Lung (tissue), 12 donors: Measurements from ENCODE around the gene SOX11. TPM values are rescaled to one million over a fixed set of nuclear protein-coding genes. Genes with fewer than 3 reads are reported as not detected.
A peak's percentile ranks its signal among the peaks of the same experiment; 100 is the strongest.

Experiments used
- ATAC-seq: fragments of 200-7000 bp; cut with Tn5 transposase; one replicate; pipeline ENCODE4 v1.9.1; 2020; ENCODE audit warnings: moderate number of reproducible peaks; ENCODE audit not compliant: insufficient read depth, low FRiP score
- DNase-seq, 3 donors: peaks; one replicate each; pipeline ENCODE4 v3.0.0-alpha.2; 2013 to 2017
- H3K27ac ChIP-seq, 2 donors: one replicate each; pipeline ENCODE4 v1.5.1; 2013; ENCODE audit warnings: mild to moderate bottlenecking in 2 of 2, moderate library complexity in 2 of 2, control low read depth in 1 of 2, inconsistent platforms in 1 of 2, low read depth in 1 of 2, low read length in 1 of 2
- H3K27me3 ChIP-seq, 3 donors: one replicate each; pipeline ENCODE4 v1.5.1; 2013; ENCODE audit warnings: low read length in 2 of 3; ENCODE audit not compliant: control insufficient read depth in 3 of 3, insufficient read depth in 3 of 3
- H3K36me3 ChIP-seq, 4 donors: one replicate each; pipeline ENCODE4 v1.5.1; 2013; ENCODE audit warnings: low read length in 4 of 4, mild to moderate bottlenecking in 1 of 4, moderate library complexity in 1 of 4; ENCODE audit not compliant: control insufficient read depth in 4 of 4, insufficient read depth in 4 of 4
- H3K4me1 ChIP-seq, 5 donors: one replicate each; pipeline ENCODE4 v1.5.1; 2013; ENCODE audit warnings: low read length in 5 of 5, mild to moderate bottlenecking in 2 of 5, moderate library complexity in 1 of 5; ENCODE audit not compliant: control insufficient read depth in 5 of 5, insufficient read depth in 5 of 5
- H3K4me3 ChIP-seq: one replicate; pipeline ENCODE4 v1.5.1; 2013; ENCODE audit warnings: mild to moderate bottlenecking, control low read depth, moderate library complexity
- H3K9ac ChIP-seq, 2 donors: one replicate each; pipeline ENCODE4 v1.5.1; 2013; ENCODE audit warnings: low read length in 2 of 2, control low read depth in 1 of 2; ENCODE audit not compliant: insufficient read depth in 1 of 2
- H3K9me3 ChIP-seq, 4 donors: one replicate each; pipeline ENCODE4 v1.5.1; 2013; ENCODE audit warnings: low read length in 3 of 4, mild to moderate bottlenecking in 1 of 4, moderate library complexity in 1 of 4; ENCODE audit not compliant: control insufficient read depth in 4 of 4, insufficient read depth in 3 of 4
- WGBS, 2 donors: extraction: QIAGEN DNeasy Blood & Tissue Kit; methylation state at CpG; one replicate each; pipeline ENCODE4 v1.1.7; 2013; 5-methylcytosine and 5-hydroxymethylcytosine counted together
- polyA plus RNA-seq, 2 donors: library from polyadenylated mRNA; stranded (reverse); fragments of 200-250 nt; gene quantifications; one replicate each; pipeline ENCODE4 v1.2.1, GENCODE V29; 2013
- total RNA-seq, 2 donors: library from RNA; depleted of rRNA in 1 of 2; stranded (reverse); fragments of >200 nt in 1 of 2; gene quantifications; one replicate each; pipeline ENCODE4 v1.2.1, GENCODE V29; 2014 to 2021
- TF ChIP-seq, protein P1 (sequence below): IDR thresholded peaks from 2 replicates; pipeline ENCODE4 v1.5.1; 2012; ENCODE audit warnings: mild to moderate bottlenecking; ENCODE audit errors: control extremely low read depth, extremely low read depth
- donor health status: control.
- donor health status: control.
- donor health status: Bipolar disorder and iron deficiency.
- donor health status: healthy.
- donor health status: DM: yes; HTN: yes; CAD: no.

The SOX11 gene
- total and polyA plus RNA-seq, 4 donors, result 0.05 to 13.3 (median 0.06) TPM; not detected in 1

DNA sequence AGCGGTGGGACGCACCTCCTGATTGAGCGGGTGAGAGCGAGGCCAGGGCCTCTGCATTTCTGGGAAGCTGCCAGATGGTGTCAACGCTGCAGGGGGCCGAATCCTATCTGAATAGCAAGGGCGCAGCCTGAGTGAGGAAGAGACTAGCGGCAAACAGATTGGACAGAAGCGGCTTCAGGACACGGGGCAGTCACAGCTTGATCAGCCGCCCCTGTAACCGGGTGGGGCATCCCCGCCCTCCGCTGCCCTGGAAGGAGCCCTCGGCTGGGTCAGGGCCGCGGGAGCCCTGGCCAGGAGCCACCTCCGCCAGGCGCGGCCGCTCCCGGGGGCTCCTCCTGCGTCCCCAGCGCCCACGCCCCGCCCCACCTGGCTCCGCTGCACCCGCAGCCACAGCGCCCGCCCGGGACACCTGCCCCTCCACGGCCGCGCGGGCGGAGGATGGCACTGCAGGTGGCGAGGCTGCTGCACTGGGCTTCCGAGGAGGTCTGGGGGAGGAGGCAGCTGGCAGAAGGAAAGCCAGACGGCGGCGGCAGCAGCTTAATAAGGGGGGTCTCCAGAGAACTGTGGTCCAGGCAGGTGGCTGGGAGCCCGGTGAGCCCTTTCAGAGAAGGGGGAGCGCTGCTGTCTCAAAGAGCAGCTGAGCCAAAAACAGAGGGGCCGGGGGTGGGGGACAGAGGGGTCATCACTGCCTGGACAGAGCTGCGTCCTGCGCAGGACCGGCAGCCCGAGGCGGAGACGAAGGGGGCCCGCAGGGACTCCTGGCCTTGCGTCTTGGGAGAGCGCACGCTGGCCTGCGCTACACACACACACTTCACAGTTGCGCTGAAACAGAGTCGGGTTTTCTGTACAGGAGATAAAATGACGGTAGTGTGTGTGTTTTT lies 18.8 kb upstream of the SOX11 start:
- DNase-seq (peak; percentile 44 to 65 (median 61)), ATAC-seq (no peak)
- TF ChIP-seq, protein P1, sequence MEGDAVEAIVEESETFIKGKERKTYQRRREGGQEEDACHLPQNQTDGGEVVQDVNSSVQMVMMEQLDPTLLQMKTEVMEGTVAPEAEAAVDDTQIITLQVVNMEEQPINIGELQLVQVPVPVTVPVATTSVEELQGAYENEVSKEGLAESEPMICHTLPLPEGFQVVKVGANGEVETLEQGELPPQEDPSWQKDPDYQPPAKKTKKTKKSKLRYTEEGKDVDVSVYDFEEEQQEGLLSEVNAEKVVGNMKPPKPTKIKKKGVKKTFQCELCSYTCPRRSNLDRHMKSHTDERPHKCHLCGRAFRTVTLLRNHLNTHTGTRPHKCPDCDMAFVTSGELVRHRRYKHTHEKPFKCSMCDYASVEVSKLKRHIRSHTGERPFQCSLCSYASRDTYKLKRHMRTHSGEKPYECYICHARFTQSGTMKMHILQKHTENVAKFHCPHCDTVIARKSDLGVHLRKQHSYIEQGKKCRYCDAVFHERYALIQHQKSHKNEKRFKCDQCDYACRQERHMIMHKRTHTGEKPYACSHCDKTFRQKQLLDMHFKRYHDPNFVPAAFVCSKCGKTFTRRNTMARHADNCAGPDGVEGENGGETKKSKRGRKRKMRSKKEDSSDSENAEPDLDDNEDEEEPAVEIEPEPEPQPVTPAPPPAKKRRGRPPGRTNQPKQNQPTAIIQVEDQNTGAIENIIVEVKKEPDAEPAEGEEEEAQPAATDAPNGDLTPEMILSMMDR, result no peak

DNA sequence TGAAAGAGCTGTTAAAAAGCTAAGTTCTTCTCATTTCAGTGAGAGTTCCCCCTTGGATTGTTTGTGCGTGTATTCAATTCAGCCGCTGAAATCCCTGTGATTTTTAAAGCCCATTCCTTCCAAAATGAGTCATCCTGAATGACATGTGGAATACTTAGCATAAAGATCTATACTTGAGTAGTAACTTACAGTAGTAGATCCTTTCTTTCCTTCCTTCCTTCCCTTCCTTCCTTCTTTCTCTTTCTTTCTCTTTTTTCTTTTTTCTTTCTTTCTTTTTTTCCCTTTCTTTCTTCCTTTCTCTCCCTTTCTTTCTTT lies 18.2 kb upstream of the SOX11 start:
- H3K4me3 ChIP-seq, result no peak overlapping the region
- DNase-seq, result no peak
- no peak for ATAC-seq

More for the DNA sequence above, 18.8 kb upstream of the SOX11 start:
- H3K36me3 ChIP-seq, result no peaks in the 10 kb centered on the region
- H3K4me1 ChIP-seq, result peaks cover 0 to 16% (median 5%) of the 10 kb centered on the region in 5 donors
- H3K9ac ChIP-seq, result peak overlapping the region in 1 of 2 donors; percentile 65
- no peaks in the 10 kb centered on the region for H3K9me3 ChIP-seq
- no peak overlapping the region for H3K27ac ChIP-seq
- WGBS, 2 donors, result 8 to 9% methylated on average over 54 to 58 of the region's 58 CpGs
- peaks cover 0 to 19% (median 14%) of the 10 kb centered on the region in 3 donors for H3K27me3 ChIP-seq
- no peak overlapping the region for H3K4me3 ChIP-seq

DNA sequence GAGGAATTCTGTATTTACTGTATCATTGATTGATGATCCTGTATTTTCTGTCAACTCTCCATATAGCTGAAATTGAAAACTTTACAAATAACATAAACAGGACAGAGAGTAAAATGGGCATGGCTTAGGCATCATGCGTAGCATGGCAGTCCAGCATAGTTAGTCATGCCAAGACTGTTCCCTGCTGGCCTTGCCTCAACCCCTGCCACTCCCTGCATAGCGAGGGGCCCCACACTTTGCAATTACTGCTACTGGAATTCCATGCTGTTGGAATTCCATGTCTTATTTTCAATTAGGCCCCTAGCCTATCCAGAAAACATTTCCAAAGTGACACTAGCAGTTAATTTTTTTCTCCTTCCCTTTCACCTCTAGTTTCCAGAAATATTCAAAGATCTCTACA lies 15.1 kb upstream of the SOX11 start:
- DNase-seq (no peak), ATAC-seq (no peak)
- peaks cover 0 to 16% (median 14%) of the 10 kb centered on the region in 3 donors for H3K27me3 ChIP-seq
- WGBS, 2 donors, result 83 to 90% methylated on average over 2 of the region's 2 CpGs
- no peak overlapping the region for H3K27ac ChIP-seq
- H3K36me3 ChIP-seq, result no peaks in the 10 kb centered on the region
- no peaks in the 10 kb centered on the region for H3K9me3 ChIP-seq
- TF ChIP-seq, protein P1, result no peak
- no peak overlapping the region for H3K9ac ChIP-seq
- H3K4me1 ChIP-seq, result peaks cover 0 to 16% (median 4%) of the 10 kb centered on the region in 5 donors
- no peak overlapping the region for H3K4me3 ChIP-seq

More for the DNA sequence above, 18.2 kb upstream of the SOX11 start:
- TF ChIP-seq, protein P1, result no peak
- Histone ChIP-seq H3K9me3 (no peaks in the 10 kb centered on the region), H3K27me3 (peaks cover 0 to 19% (median 14%) of the 10 kb centered on the region in 3 donors), H3K9ac (peak overlapping the region in 1 of 2 donors; percentile 65), H3K36me3 (no peaks in the 10 kb centered on the region), H3K4me1 (peaks cover 0 to 16% (median 5%) of the 10 kb centered on the region in 5 donors), H3K27ac (no peak overlapping the region)
- whole genome bisulfite sequencing, 2 donors, result 17 to 18% methylated on average over 2 of the region's 2 CpGs
